Activated naive CD4-positive, alpha-beta T cell treated with anti-CD3 and anti-CD28 coated beads for 36 hours (primary cell): ENCODE measurements around the gene ZNF337. TPM values are rescaled to one million over a fixed set of nuclear protein-coding genes. Genes with fewer than 3 reads are reported as not detected.

Source experiments
- CTCF ChIA-PET: fragments of 350-600 bp; sonication (Branson Sonifier 250); formaldehyde crosslinking; loops from one replicate; lab custom pipeline; 2021; ENCODE audit warnings: antibody characterized with exemption; lab: Charles Lee
- DNase-seq: peaks from one replicate; pipeline ENCODE4 v3.0.0-alpha.2; 2020
- H3K27ac Mint-ChIP-seq: one replicate; pipeline ENCODE4 v1.8.0; 2021; ENCODE audit warnings: mild to moderate bottlenecking, mixed read lengths
- H3K27me3 Mint-ChIP-seq: one replicate; pipeline ENCODE4 v1.8.0; 2021; ENCODE audit warnings: low read depth, mixed read lengths
- H3K36me3 Mint-ChIP-seq: one replicate; pipeline ENCODE4 v1.8.0; 2021; ENCODE audit warnings: low read depth, mixed read lengths
- H3K4me1 Mint-ChIP-seq: one replicate; pipeline ENCODE4 v1.8.0; 2021; ENCODE audit warnings: low read depth, mixed read lengths
- H3K4me3 Mint-ChIP-seq: one replicate; pipeline ENCODE4 v1.8.0; 2021; ENCODE audit warnings: mild to moderate bottlenecking, moderate library complexity, mixed read lengths
- H3K9me3 Mint-ChIP-seq: one replicate; pipeline ENCODE4 v1.8.0; 2021; ENCODE audit warnings: mixed read lengths
- intact Hi-C: fragments of 100-400 bp; cut with micrococcal nuclease; formaldehyde crosslinking; loops from one replicate; pipeline ENCODE4 v1.15.1; 2023
- total RNA-seq, 2 experiments: library from RNA; stranded (reverse); gene quantifications; one replicate each; pipeline ENCODE4 v1.2.3, GENCODE V29; 2021

Gene ZNF337
- total RNA-seq = 10 to 100 TPM; 12.2 to 12.6 TPM

DNA sequence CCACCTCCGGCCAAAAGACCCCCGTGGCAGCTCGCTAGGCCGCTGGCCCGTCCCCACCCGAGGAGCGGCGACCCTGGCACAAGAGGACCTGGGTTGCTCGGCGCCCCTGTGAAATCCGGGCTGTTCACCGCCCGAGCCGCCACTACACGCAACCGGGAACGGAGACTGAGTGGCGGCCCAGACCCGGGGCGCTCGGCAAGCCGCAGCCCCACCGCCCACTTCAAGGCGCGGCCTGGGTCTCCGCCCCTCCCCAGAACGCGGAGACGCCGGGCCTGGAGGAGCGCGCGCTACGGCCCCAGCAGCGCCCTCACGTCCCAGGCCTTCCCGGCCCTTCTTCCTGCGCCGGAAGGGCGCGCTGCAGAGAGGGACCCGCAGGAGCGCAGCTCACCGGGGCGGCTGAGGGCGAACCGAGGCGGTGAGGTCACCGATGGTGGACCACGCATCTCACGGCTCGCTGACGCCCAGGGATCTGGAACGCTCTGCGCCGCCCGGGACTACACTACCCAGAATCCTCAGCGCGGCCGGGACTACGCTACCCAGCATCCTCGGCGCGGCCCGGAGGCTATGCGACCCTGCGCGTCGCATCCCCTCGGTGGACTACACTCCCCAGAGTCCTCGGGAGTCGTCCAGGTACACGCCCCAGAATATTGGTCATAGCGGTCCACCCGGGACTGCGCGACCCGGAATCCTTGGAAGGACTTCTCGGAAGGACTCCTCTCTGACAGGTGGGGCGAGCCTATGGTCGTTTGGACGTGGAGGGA is at the start of gene ZNF337:
ZNF337 (minus strand) TSS at position 483 of the 761 bp plus-strand sequence. CDS start 10,436 bp downstream, outside the sequence.
- no peaks in the 10 kb centered on the region for H3K27me3 Mint-ChIP-seq
- H3K9me3 Mint-ChIP-seq = peaks cover 17% of the 10 kb centered on the region
- H3K4me3 Mint-ChIP-seq = peak within 1 kb of the TSS; percentile 93
- CTCF ChIA-PET = no interaction called here
- peak; percentile 96 for DNase-seq
- peaks cover 25% of the 10 kb centered on the region for H3K36me3 Mint-ChIP-seq
- peak within 1 kb of the TSS; percentile 81 for H3K27ac Mint-ChIP-seq
- intact Hi-C loops = loop anchor here (1.0 to 5.0 kb wide), 9 partner anchors 10 to 704 kb away; partner anchors contain the start of genes APMAP, GINS1, NANP and NINL
- H3K4me1 Mint-ChIP-seq = peaks cover 26% of the 10 kb centered on the region

DNA sequence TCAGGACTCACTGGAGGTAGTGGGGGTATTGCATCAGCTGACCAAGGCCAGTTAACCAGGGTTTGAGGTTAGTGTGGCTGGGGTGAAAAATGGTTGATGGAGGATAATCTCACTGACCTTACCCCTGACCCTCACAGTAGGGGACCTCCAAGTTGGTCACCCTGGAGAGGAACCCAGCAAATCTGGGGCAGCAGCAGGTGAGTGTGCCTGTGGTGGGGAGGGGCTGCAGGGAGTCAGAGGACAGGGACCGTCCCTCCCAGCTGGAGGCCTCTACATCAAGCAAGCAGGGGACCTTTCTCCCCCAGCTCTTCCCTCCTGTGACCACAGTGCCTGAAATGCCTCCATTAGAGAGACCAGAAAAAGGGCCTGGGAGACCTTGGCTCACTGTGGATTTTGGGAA is 49.1 kb upstream of the ZNF337 start:
- CTCF ChIA-PET = interaction anchor here (0.6 kb wide), 1 partner anchor 67 kb away, joined by 3 read pairs; no protein-coding TSS in a partner anchor
- Mint-ChIP-seq H3K4me3 (no peak overlapping the region), H3K27ac (no peak overlapping the region), H3K4me1 (peaks cover 4% of the 10 kb centered on the region), H3K9me3 (no peaks in the 10 kb centered on the region), H3K36me3 (no peaks in the 10 kb centered on the region), H3K27me3 (no peaks in the 10 kb centered on the region)
- no peak for DNase-seq
- intact Hi-C loops = no loop called here

DNA sequence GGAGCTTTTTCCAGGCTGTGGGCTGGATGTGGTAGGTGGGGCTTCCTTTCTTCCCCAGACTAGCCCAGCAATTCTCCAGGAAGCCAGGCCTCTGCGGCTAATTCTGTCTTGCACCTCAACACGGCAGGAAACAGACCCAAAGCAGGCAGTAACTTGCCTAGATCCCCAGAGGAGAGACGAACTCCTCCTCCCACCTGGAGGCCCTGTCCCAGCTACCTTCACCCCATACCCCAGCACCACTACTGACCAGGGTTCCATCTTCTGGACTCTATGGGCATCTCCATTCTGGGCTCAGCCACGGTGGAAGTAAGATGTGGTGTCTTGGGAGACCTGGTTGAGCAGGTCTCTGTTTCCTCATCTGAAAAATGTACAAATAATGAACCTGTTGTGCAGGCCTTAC is 48.4 kb upstream of the ZNF337 start:
- no peaks in the 10 kb centered on the region for H3K9me3 Mint-ChIP-seq
- CTCF ChIA-PET = no interaction called here
- H3K27me3 Mint-ChIP-seq = no peaks in the 10 kb centered on the region
- intact Hi-C loops = no loop called here
- no peaks in the 10 kb centered on the region for H3K36me3 Mint-ChIP-seq
- peaks cover 7% of the 10 kb centered on the region for H3K4me1 Mint-ChIP-seq
- no peak overlapping the region for H3K4me3 Mint-ChIP-seq
- H3K27ac Mint-ChIP-seq = no peak overlapping the region
- DNase-seq = no peak

DNA sequence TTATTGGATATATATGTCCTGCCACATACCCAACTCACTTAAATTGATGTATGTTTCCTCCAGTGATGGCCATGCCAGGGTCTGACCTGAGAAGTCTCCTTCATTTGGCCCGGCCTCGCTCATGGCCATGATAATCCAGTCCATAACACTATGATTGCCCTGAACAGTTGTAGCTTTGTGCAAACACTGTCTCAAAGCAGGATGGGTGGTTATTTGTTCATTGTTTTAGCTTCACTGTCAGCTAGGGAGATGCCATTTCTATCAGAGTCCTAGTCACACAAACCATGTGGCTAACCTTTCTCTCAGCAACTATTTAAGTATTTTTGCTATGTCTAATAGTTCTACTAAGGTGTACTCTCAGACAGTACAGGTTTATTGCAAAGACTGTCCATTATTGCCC is 47.6 kb upstream of the ZNF337 start:
- DNase-seq = no peak
- Mint-ChIP-seq H3K4me3 (no peak overlapping the region), H3K27ac (no peak overlapping the region), H3K4me1 (peaks cover 15% of the 10 kb centered on the region), H3K27me3 (no peaks in the 10 kb centered on the region), H3K9me3 (no peaks in the 10 kb centered on the region), H3K36me3 (no peaks in the 10 kb centered on the region)
- intact Hi-C loops = no loop called here
- CTCF ChIA-PET = interaction anchor here (0.6 kb wide), 1 partner anchor 268 kb away, joined by 3 read pairs; no protein-coding TSS in a partner anchor

DNA sequence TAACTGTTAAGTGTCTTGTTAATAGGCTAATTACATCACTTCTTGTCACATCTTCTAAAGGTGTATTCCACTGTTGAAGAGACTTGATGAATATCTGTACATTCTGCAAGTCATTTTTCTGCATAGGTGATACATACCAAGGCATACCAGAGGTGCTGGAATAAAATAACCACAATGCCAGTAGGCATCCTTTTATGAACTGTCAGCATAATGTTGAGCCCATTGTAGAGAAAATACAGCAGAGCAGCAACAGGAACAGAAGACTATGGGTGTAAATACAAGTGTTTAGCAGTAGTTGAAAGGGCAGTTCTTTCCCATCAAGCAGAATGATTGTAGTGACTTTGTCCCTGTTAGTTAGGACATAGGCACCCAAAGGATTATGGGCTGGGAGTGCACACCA is 44.4 kb upstream of the ZNF337 start:
- Mint-ChIP-seq H3K27me3 (no peaks in the 10 kb centered on the region), H3K4me1 (peaks cover 14% of the 10 kb centered on the region)
- CTCF ChIA-PET = no interaction called here

DNA sequence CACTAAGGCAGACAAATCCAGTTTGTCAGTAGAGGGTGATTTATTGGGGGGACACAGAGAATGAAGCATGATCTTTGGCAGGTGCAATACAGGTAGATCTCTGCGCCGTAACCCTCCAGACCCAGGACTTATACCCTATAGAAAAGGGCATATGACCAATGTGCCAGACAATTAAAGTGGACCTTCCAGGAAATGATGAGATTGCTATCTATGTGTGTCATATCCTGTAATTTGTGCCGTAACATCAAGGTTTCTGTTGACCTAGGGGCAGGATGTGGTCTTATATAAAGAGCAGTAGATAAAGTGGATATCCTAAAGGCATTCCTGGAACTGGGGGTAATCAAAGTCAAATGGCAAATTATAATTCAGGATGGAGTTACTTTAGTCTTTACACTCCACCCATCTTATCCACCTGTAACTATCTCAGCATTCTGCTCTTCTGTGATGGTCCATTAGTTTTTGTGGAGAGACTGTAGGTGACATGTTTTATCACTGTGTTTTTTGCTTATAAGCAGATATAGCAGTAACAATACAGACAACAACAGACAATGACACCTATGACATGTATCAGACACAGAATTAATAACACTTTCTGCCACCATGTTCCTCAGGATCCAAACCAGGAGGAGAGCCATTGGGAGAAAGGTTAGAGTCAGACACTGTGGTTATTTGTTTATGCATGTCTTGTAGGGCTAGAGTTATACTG is 43.1 kb upstream of the ZNF337 start:
- CTCF ChIA-PET = no interaction called here
- Mint-ChIP-seq H3K36me3 (no peaks in the 10 kb centered on the region), H3K27me3 (no peaks in the 10 kb centered on the region), H3K4me3 (no peak overlapping the region), H3K4me1 (peaks cover 14% of the 10 kb centered on the region), H3K27ac (peak overlapping the region; percentile 82), H3K9me3 (no peaks in the 10 kb centered on the region)
- intact Hi-C loops = loop anchor here (1.0 kb wide), 1 partner anchor 115 kb away; the partner anchor contains the start of gene NANP
- DNase-seq = no peak

More for the DNA sequence above, 44.4 kb upstream of the ZNF337 start:
- H3K36me3 Mint-ChIP-seq = no peaks in the 10 kb centered on the region
- no peaks in the 10 kb centered on the region for H3K9me3 Mint-ChIP-seq
- no peak overlapping the region for H3K27ac Mint-ChIP-seq
- H3K4me3 Mint-ChIP-seq = no peak overlapping the region
- intact Hi-C loops = no loop called here
- no peak for DNase-seq

DNA sequence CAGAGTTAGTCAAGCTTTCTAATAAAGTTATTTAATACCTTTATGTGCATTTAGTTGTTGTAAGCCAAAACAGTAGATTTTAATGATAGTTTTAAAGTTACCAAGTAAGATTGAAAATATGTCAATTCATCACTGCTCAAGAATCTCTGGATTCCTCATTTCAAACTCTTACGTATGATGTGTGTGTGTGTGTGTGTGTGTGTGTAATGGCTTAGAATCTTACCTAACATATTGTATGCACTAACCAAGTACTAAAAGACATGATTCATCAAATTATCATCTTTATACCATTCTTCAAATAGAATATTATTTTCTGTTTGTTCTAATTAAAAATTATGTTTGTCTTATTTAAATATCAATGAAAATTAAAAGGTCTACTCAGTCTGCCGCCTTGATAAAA is 41.5 kb upstream of the ZNF337 start:
- H3K4me1 Mint-ChIP-seq = peaks cover 14% of the 10 kb centered on the region
- H3K27me3 Mint-ChIP-seq = no peaks in the 10 kb centered on the region
- H3K27ac Mint-ChIP-seq = no peak overlapping the region
- H3K36me3 Mint-ChIP-seq = no peaks in the 10 kb centered on the region
- CTCF ChIA-PET = interaction anchor here (0.6 to 0.7 kb wide), 2 partner anchors 66 to 680 kb away, joined by 3 to 4 read pairs; no protein-coding TSS in a partner anchor
- intact Hi-C loops = no loop called here
- no peaks in the 10 kb centered on the region for H3K9me3 Mint-ChIP-seq
- no peak for DNase-seq
- no peak overlapping the region for H3K4me3 Mint-ChIP-seq

DNA sequence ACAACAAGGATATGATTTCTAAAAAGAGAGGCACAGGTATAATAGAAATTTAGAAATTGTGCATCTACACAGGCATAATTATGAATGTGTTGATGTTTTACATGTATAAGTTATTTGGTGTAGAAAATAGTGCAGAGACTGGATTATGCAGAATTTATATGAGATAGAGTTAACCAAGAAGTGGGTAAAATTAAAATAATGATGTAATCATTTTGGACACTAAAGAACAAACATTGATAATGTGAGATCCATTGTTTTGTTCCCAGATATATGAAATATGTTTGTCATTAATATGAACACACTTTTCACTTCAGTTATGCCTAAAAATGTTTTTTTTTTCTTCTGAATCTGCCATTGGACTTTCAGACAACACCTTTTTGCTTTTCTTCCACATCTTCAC is 37.2 kb upstream of the ZNF337 start:
- peaks cover 1% of the 10 kb centered on the region for H3K4me1 Mint-ChIP-seq
- H3K27me3 Mint-ChIP-seq = no peaks in the 10 kb centered on the region
- CTCF ChIA-PET = no interaction called here
- no peaks in the 10 kb centered on the region for H3K9me3 Mint-ChIP-seq
- no peaks in the 10 kb centered on the region for H3K36me3 Mint-ChIP-seq
- intact Hi-C loops = no loop called here
- no peak overlapping the region for H3K27ac Mint-ChIP-seq
- no peak overlapping the region for H3K4me3 Mint-ChIP-seq
- DNase-seq = no peak

DNA sequence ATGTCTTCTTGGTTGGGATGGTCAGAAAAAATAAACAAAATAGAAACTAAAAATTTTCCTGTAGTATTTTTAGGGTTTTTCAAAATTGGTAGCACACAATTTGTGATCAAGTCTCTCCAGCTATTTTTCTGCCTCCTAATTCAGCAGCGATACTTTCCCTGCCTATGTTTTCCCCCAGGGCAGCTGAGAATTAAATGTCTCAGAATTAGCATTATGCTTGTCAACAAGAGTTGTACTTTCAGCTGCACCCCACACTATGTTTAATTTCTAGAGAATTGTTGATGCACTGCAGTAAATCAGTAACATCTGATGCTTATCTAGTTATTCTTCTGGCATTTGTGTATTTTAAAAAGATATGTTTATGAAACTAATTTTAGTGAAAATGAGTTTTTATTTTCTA is 34.2 kb upstream of the ZNF337 start:
- peaks cover 9% of the 10 kb centered on the region for H3K4me1 Mint-ChIP-seq
- no peaks in the 10 kb centered on the region for H3K27me3 Mint-ChIP-seq
- H3K4me3 Mint-ChIP-seq = no peak overlapping the region
- CTCF ChIA-PET = no interaction called here
- intact Hi-C loops = no loop called here
- H3K9me3 Mint-ChIP-seq = peaks cover 13% of the 10 kb centered on the region
- H3K27ac Mint-ChIP-seq = no peak overlapping the region
- peaks cover 14% of the 10 kb centered on the region for H3K36me3 Mint-ChIP-seq
- no peak for DNase-seq

DNA sequence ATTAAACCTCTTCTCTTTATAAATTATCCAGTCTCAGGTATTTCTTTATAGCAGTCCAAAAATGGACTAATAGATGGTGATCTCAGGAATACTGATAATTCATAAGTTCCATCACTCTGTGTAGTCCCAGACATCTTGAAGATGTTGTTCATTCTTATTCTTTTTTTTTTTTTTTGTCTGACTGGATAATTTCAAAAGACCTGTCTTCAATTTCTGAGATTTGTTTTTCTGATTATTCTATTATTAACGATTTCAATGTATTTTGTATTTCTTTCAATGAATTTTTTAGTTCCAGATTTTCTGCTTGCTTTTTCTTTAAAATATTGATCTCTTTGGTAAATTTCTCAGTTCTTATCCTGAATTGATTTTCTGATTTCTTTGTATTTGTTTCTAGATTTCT is 29.7 kb upstream of the ZNF337 start:
- H3K27me3 Mint-ChIP-seq = no peaks in the 10 kb centered on the region
- H3K4me3 Mint-ChIP-seq = no peak overlapping the region
- intact Hi-C loops = no loop called here
- H3K4me1 Mint-ChIP-seq = peaks cover 13% of the 10 kb centered on the region
- H3K27ac Mint-ChIP-seq = no peak overlapping the region
- no peak for DNase-seq
- H3K9me3 Mint-ChIP-seq = peaks cover 39% of the 10 kb centered on the region
- CTCF ChIA-PET = no interaction called here
- H3K36me3 Mint-ChIP-seq = peaks cover 30% of the 10 kb centered on the region

DNA sequence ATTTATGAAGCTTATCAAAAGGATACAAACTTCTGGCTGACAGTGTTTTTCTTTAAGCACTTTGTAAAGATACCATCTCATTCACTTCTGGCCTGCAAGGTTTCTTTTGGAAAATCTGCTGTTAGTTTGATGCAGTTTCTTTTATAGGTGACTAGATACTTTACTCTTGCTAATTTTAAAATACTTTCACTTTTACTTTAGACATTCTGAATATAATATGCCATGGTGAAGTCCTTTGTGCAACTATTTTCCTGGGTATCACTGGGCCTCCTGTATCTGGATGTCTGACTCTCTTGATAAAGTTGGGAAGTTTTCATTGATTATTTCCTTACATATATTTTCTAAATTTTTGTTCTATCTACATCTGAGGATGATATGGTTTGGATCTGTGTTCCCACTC is 29.0 kb upstream of the ZNF337 start:
- DNase-seq = no peak
- peak overlapping the region; percentile 81 for H3K27ac Mint-ChIP-seq
- H3K4me3 Mint-ChIP-seq = no peak overlapping the region
- intact Hi-C loops = no loop called here
- H3K27me3 Mint-ChIP-seq = no peaks in the 10 kb centered on the region
- H3K4me1 Mint-ChIP-seq = peaks cover 13% of the 10 kb centered on the region
- H3K36me3 Mint-ChIP-seq = peaks cover 35% of the 10 kb centered on the region
- H3K9me3 Mint-ChIP-seq = peaks cover 43% of the 10 kb centered on the region
- CTCF ChIA-PET = no interaction called here

DNA sequence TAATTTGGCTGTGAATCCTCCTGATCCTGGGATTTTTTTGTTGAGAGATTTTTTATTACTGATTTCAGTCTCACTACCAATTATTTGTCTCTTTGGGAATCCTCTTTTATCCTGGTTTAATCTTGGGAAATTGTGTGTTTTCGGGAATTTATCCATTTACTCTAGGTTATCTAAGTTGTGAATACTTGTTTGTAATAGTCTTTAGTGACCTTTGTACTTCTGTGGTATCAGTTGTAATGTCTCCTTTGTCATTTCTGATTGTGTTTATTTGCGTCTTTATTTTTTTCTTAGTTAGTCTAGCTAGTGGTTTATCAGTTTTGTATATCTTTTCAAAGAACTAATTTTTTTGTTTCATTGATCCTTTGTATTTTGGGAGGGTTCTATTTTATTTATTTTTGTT is 27.3 kb upstream of the ZNF337 start:
- DNase-seq = no peak
- peaks cover 35% of the 10 kb centered on the region for H3K36me3 Mint-ChIP-seq
- H3K27me3 Mint-ChIP-seq = no peaks in the 10 kb centered on the region
- no peak overlapping the region for H3K4me3 Mint-ChIP-seq
- H3K4me1 Mint-ChIP-seq = peaks cover 29% of the 10 kb centered on the region
- intact Hi-C loops = no loop called here
- no peak overlapping the region for H3K27ac Mint-ChIP-seq
- peaks cover 43% of the 10 kb centered on the region for H3K9me3 Mint-ChIP-seq
- CTCF ChIA-PET = no interaction called here
